Hindlimb muscle (tissue), 1 donor: ENCODE data around the gene MRPL3. TPM values are rescaled to one million over a fixed set of nuclear protein-coding genes. Genes with fewer than 3 reads are reported as not detected.

Source experiments
- DNase-seq: peaks from one replicate; pipeline ENCODE4 v3.0.0-alpha.2; 2013
- polyA plus RNA-seq: library from polyadenylated mRNA; unstranded; fragments of 120-200 nt; gene quantifications from one replicate; pipeline ENCODE4 v1.2.1, GENCODE V29; 2013; ENCODE audit not compliant: insufficient read length

Gene MRPL3
- polyA plus RNA-seq: 60.8 TPM

GRCh38 chr3:131502530-131503319, at the start of gene MRPL3:
Gene MRPL3, minus strand, starts transcription at chr3:131502971. Its CDS starts 150 bp downstream, at chr3:131502821.
- peak; percentile 90 for DNase-seq

- no peak for DNase-seq
These were observed 49.0 kb upstream of the MRPL3 start for GRCh38 chr3:131551761-131552160.

GRCh38 chr3:131550562-131551465, 48.0 kb upstream of the MRPL3 start:
- DNase-seq: no peak

- DNase-seq: no peak
These were observed 46.6 kb upstream of the MRPL3 start for GRCh38 chr3:131549340-131549739.

DNA sequence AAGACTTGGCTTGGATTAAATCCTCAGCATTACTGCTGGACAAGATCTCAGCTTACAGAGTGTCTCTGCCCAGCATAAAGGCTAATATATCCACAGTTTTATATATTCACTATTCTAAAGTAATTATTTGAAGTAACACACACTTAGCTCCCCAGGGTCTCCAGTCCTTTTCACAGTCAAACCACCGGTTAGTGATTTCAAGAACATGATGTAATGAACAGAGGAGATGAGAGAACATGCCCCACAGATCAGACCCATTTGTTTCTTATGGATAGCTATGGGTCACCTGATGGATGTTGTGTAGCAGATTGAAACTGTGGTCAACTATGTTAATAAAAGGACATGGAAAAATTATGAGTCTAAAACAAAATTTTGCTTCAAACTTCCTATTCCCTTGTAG, 44.8 kb upstream of the MRPL3 start:
- DNase-seq: no peak

- DNase-seq: no peak
These were observed 43.7 kb upstream of the MRPL3 start for GRCh38 chr3:131546441-131546840.

- no peak for DNase-seq
These were observed 41.8 kb upstream of the MRPL3 start for GRCh38 chr3:131544557-131544956.

DNA sequence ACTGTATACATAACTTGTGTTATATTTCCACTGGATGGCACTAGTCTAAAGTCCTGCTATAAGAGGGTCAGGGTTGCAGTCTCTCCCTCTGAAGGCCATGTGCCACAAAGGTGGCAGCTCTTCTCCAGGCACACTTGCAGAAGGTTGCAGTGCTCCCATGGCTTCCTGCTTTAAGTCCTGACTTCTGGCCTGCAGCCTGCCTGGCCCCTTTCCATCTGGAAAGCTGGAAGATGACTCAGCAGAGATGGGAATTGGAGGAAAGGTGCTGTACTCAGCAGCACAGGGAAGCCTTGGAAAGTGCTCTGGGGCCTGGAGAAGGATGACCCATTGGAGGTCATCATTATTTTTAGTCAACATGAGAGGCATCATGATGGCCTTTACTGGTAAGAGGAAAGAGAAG, 40.9 kb upstream of the MRPL3 start:
- peak; percentile 39 for DNase-seq

DNA sequence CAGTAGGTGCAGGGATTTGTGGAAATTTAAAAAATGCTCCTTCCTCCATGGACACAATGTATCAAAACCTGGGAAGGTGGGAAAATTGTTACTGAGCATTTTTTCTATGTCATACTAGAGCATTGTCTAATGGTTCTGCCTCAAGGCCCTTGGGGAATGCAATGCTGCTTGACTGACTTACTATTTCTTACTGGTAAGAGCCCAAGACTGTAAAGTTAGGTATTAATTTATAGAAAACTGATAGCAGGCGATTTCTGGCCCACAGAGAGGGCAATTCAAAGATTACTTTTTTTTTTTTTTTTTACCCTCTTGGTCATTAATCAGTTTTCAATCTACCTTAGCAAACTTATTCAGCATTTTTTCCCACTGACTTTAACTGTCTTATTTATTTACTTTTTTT, 38.5 kb upstream of the MRPL3 start:
- DNase-seq: no peak

- no peak for DNase-seq
These were observed 38.0 kb upstream of the MRPL3 start for GRCh38 chr3:131540821-131541220.

- DNase-seq: no peak
These were observed 37.4 kb upstream of the MRPL3 start for GRCh38 chr3:131540143-131540542.

GRCh38 chr3:131538968-131539367, 36.2 kb upstream of the MRPL3 start:
- no peak for DNase-seq

- no peak for DNase-seq
These were observed 34.8 kb upstream of the MRPL3 start for GRCh38 chr3:131537531-131537930.

DNA sequence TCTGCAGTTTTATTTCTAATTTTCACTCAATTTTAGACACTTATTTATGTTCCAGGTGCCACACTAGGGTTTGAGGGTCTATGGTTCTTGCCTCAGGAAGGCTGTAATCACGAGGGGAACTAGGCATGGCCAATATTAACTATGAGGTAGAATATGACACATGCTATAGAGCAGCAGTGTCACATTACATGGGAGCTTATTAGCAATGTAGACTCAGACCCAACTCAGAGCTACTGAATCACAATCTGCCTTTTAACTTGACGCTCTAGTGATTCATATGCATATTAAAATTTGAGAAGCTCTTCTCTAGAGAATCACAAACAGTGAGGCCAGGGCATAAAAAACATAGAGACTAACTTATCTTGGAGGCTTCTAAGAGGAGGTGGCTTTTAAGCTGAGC, 32.8 kb upstream of the MRPL3 start:
- no peak for DNase-seq

- DNase-seq: peak; percentile 23
These were observed 32.4 kb upstream of the MRPL3 start for GRCh38 chr3:131535131-131535530.

DNA sequence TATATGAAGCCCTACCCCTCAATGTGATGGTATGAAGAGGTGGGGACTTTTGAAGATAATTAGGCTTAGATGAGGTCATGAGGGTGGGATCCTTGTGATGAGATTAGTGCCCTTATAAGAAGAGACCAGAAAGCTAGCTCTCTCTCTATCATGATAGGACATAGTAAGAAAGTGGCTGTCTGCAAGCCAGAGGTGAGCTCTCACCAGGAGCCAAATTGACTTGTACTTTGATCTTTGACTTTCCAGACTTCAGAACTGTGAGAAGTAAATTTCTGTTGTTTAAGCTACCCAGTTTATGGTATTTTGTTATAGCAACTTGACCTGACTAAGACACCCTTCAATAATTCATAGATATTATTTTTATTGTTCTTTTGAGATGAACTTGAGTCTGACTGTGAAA, 29.9 kb upstream of the MRPL3 start:
- DNase-seq: no peak

GRCh38 chr3:131530843-131531242, 28.1 kb upstream of the MRPL3 start:
- DNase-seq: no peak

DNA sequence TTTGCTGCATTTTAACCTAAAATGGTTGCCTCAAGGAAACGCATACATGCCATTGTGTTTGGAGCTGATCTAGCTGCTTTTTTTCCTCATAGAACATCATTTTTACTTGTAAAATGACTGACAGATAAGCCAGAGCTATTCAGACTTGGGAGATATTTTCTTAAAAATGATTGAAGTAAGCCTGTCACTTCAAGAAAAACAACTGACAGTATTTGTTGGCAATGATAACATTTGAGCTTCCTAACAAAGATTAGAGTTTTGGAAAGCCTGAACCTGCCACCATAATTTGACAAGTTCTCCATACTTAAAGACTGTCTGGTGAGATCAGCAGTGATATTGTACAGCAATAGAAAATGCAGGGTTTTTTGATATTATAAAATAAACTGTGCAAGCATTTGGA, 27.6 kb upstream of the MRPL3 start:
- DNase-seq: no peak

- DNase-seq: peak; percentile 42
These were observed 24.1 kb upstream of the MRPL3 start for GRCh38 chr3:131526801-131527347.

DNA sequence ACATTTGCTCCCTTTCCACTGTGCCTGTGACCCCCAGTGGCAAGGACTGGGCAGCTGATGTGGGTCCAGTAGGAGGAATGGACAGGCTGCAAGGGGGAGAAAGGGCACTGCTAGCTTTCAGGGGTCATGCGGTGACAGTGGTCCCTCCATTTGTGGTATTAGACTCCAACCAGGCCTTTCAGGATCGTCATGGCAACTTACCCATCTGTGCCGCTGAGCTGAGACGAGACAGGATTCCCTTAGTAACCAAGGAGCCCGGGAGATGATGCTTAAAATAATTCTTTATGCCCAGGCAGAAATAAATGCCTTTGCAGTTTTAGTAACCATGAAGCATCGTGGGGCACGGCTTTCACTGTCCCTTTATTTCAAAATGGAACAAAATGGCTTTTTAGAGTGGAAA, 15.9 kb upstream of the MRPL3 start:
- DNase-seq: no peak

GRCh38 chr3:131505421-131505820, 2.6 kb upstream of the MRPL3 start:
- no peak for DNase-seq

GRCh38 chr3:131503320-131503635, 507 bp upstream of the MRPL3 start:
- no peak for DNase-seq

DNA sequence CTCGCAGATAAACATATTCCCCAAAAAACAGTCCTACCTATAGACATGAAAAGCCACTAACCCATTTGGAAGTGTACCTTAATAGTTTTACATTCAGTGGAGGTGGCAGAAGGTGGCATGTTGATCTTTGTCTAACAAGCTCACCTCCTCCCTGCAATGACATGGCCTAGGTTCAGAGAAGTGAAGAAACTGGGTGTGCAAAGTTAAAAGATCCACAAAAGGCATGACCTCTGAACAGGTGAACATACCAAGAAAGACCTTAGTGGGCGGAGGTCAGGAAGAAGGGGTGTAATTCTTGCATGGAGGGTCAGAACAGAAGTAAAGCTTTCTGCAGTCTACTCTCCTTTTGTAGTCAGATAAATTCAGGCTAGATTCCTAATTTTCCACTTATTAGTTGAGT, 822 bp downstream of the MRPL3 start:
- DNase-seq: no peak

GRCh38 chr3:131494706-131495105, 8.1 kb downstream of the MRPL3 start:
- DNase-seq: no peak
